Measurements from ENCODE around the gene TPSG1. TPM values are rescaled to one million over a fixed set of nuclear protein-coding genes. Genes with fewer than 3 reads are reported as not detected.

TPSG1 gene
- total RNA-seq, 1 experiment from 2014 or later: not detected

GRCh38 chr16:1206786-1207185 is 18.3 kb downstream of the TPSG1 start:
- H3K4ac ChIP-seq (ENCODE audit: low read depth, low read length): no peak overlapping the region

More at GRCh38 chr16:1206786-1207185, 18.3 kb downstream of the TPSG1 start:
- no peaks in the 10 kb centered on the region for H3K9me3 ChIP-seq (ENCODE audit: control insufficient read depth, low read depth, low read length)
- no peak overlapping the region for H4K8ac ChIP-seq (replicated peaks; ENCODE audit: insufficient read length, low read depth, low read length)
- no peak overlapping the region for H3K23ac ChIP-seq (ENCODE audit: insufficient read length, low read depth, low read length)
- no peak overlapping the region for H4K91ac ChIP-seq (ENCODE audit: insufficient read length, low read depth, low read length)
- no peaks in the 10 kb centered on the region for H3K79me1 ChIP-seq (ENCODE audit: insufficient read depth, low read depth, low read length, poor library complexity, severe bottlenecking)
- H3K18ac ChIP-seq (ENCODE audit: insufficient read length, low read depth, low read length): no peak overlapping the region
- no peaks in the 10 kb centered on the region for H3K23me2 ChIP-seq (ENCODE audit: insufficient read length, low read depth, low read length, poor library complexity, severe bottlenecking)
- no peak overlapping the region for H2BK5ac ChIP-seq (ENCODE audit: insufficient read length, low read length)
- H3K4me3 Mint-ChIP-seq: no peak overlapping the region
- H4K5ac ChIP-seq (ENCODE audit: insufficient read length, low read depth, low read length): no peak overlapping the region
- no peak for DNase-seq
- H3K27ac Mint-ChIP-seq: no peak overlapping the region
- no peak overlapping the region for H3K56ac ChIP-seq (ENCODE audit: insufficient read length, low read depth, low read length)
- no peak overlapping the region for H2BK20ac ChIP-seq (ENCODE audit: low read depth, low read length, poor library complexity, severe bottlenecking)
- H2BK120ac ChIP-seq (ENCODE audit: low read depth, low read length, poor library complexity, severe bottlenecking): no peak overlapping the region
- TF ChIP-seq CTCF (conservative IDR thresholded peaks at IDR 0.05): no peak
- no peak overlapping the region for H2AK5ac ChIP-seq (ENCODE audit: insufficient read length, low read length)
- no peak overlapping the region for H2AFZ ChIP-seq (ENCODE audit: low read length)
- no CpG with 5 or more reads among the region's 16 CpGs for WGBS (ENCODE audit: extremely low coverage, insufficient read length, low lambda C conversion rate)
- no peaks in the 10 kb centered on the region for H3K79me2 ChIP-seq (ENCODE audit: insufficient read depth, low read length)
- H3K14ac ChIP-seq (ENCODE audit: insufficient read depth, low read length): no peak overlapping the region
- no peaks in the 10 kb centered on the region for H3K4me1 ChIP-seq (ENCODE audit: insufficient read depth, low read length)
- H3K36me3 Mint-ChIP-seq (ENCODE audit: insufficient read depth in 1 of 3, low read depth in 3 of 3): peaks cover 0 to 33% (median 28%) of the 10 kb centered on the region in 3 experiments; a peak in 6 of 7 replicates
- H3K27ac ChIP-seq (ENCODE audit: insufficient read length, low read depth, low read length): no peak overlapping the region
- no peaks in the 10 kb centered on the region for H3K27me3 Mint-ChIP-seq (ENCODE audit: low read depth)
- no peak overlapping the region for H2BK15ac ChIP-seq (ENCODE audit: low read depth, low read length)
- H4K20me1 ChIP-seq (ENCODE audit: control insufficient read depth, insufficient read depth, insufficient read length): no peaks in the 10 kb centered on the region
- H3K9me3 Mint-ChIP-seq: no peaks in the 10 kb centered on the region
- H3T11ph ChIP-seq (ENCODE audit: low read length): no peak overlapping the region
- no peak overlapping the region for H2BK12ac ChIP-seq (ENCODE audit: insufficient read length, low read depth, low read length)
- H3K4me2 ChIP-seq (ENCODE audit: insufficient read depth, insufficient read length, low read length): no peak overlapping the region
- H3K4me1 Mint-ChIP-seq: no peaks in the 10 kb centered on the region
- no peaks in the 10 kb centered on the region for H3K27me3 ChIP-seq (ENCODE audit: insufficient read depth, low read length)
- no peak overlapping the region for H3K9ac ChIP-seq (ENCODE audit: extremely low read depth, insufficient read length, low read length)

All from H9 (cell line).